Neuron (in vitro differentiated cells): ENCODE results near the gene ZDHHC14.
"Not testable (repeated sequence)": the region's sequence is repeated elsewhere in the genome, so short reads cannot be mapped to it uniquely, and the experiment has no call there.

ENCODE experiments used
- H2AFZ ChIP-seq: one replicate; pipeline ENCODE4 v1.6.1; 2013; ENCODE audit warnings: low read depth, mild to moderate bottlenecking, inconsistent platforms, low read length, moderate library complexity
- H3K27me3 ChIP-seq: one replicate; pipeline ENCODE4 v1.6.1; 2013; ENCODE audit warnings: low read length; ENCODE audit not compliant: insufficient read depth
- H3K36me3 ChIP-seq: one replicate; pipeline ENCODE4 v1.6.1; 2013; ENCODE audit warnings: low read length; ENCODE audit not compliant: insufficient read depth
- H3K4me1 ChIP-seq: one replicate; pipeline ENCODE4 v1.6.1; 2013; ENCODE audit warnings: low read length; ENCODE audit not compliant: insufficient read depth
- H3K4me3 ChIP-seq: 2 replicates; pipeline ENCODE4 v1.5.1; 2013; ENCODE audit warnings: mild to moderate bottlenecking, low read length, moderate library complexity
- H3K9me3 ChIP-seq: one replicate; pipeline ENCODE4 v1.6.1; 2013; ENCODE audit warnings: low read length

The ZDHHC14 gene

GRCh38 chr6:157715728-157716164, 334.8 kb downstream of the ZDHHC14 start:
- Histone ChIP-seq H3K4me3 (no peak overlapping the region), H2AFZ (no peak overlapping the region), H3K36me3 (no peaks in the 10 kb centered on the region), H3K9me3 (no peaks in the 10 kb centered on the region), H3K4me1 (no peaks in the 10 kb centered on the region), H3K27me3 (peaks cover 10% of the 10 kb centered on the region)

GRCh38 chr6:157716251-157716995, 335.4 kb downstream of the ZDHHC14 start:
- Histone ChIP-seq H3K36me3 (no peaks in the 10 kb centered on the region), H3K27me3 (peaks cover 10% of the 10 kb centered on the region), H3K9me3 (no peaks in the 10 kb centered on the region), H3K4me1 (peaks cover 6% of the 10 kb centered on the region), H3K4me3 (no peak overlapping the region), H2AFZ (no peak overlapping the region)

- Histone ChIP-seq H3K36me3 (no peaks in the 10 kb centered on the region), H3K27me3 (peaks cover 10% of the 10 kb centered on the region), H3K4me3 (no peak overlapping the region), H3K9me3 (no peaks in the 10 kb centered on the region), H3K4me1 (peaks cover 9% of the 10 kb centered on the region), H2AFZ (no peak overlapping the region)
Measured at GRCh38 chr6:157717340-157717748, 336.4 kb downstream of the ZDHHC14 start.

- peaks cover 5% of the 10 kb centered on the region for H3K27me3 ChIP-seq
- H2AFZ ChIP-seq = no peak overlapping the region
- peaks cover 9% of the 10 kb centered on the region for H3K4me1 ChIP-seq
- no peak overlapping the region for H3K4me3 ChIP-seq
- no peaks in the 10 kb centered on the region for H3K36me3 ChIP-seq
- H3K9me3 ChIP-seq = no peaks in the 10 kb centered on the region
Measured at GRCh38 chr6:157718503-157719187, 337.7 kb downstream of the ZDHHC14 start.

GRCh38 chr6:157720964-157721363, 340.0 kb downstream of the ZDHHC14 start:
- H3K27me3 ChIP-seq, H3K4me3 ChIP-seq, H2AFZ ChIP-seq, H3K9me3 ChIP-seq, H3K4me1 ChIP-seq, H3K36me3 ChIP-seq: not testable (repeated sequence)

- H3K36me3 ChIP-seq = no peaks in the 10 kb centered on the region
- peaks cover 9% of the 10 kb centered on the region for H3K4me1 ChIP-seq
- peaks cover 6% of the 10 kb centered on the region for H3K9me3 ChIP-seq
- no peak overlapping the region for H2AFZ ChIP-seq
- H3K4me3 ChIP-seq = no peak overlapping the region
- no peaks in the 10 kb centered on the region for H3K27me3 ChIP-seq
Measured at GRCh38 chr6:157721426-157721825, 340.4 kb downstream of the ZDHHC14 start.

GRCh38 chr6:157721830-157722229, 340.8 kb downstream of the ZDHHC14 start:
- peaks cover 9% of the 10 kb centered on the region for H3K4me1 ChIP-seq
- no peak overlapping the region for H3K4me3 ChIP-seq
- H3K9me3 ChIP-seq = peaks cover 6% of the 10 kb centered on the region
- H2AFZ ChIP-seq = no peak overlapping the region
- no peaks in the 10 kb centered on the region for H3K27me3 ChIP-seq
- H3K36me3 ChIP-seq = no peaks in the 10 kb centered on the region

- Histone ChIP-seq H3K27me3 (no peaks in the 10 kb centered on the region), H3K36me3 (no peaks in the 10 kb centered on the region), H3K4me3 (no peak overlapping the region), H2AFZ (no peak overlapping the region), H3K9me3 (peaks cover 6% of the 10 kb centered on the region), H3K4me1 (peaks cover 9% of the 10 kb centered on the region)
Measured at GRCh38 chr6:157723376-157723775, 342.4 kb downstream of the ZDHHC14 start.

GRCh38 chr6:157724138-157724820, 343.3 kb downstream of the ZDHHC14 start:
- no peaks in the 10 kb centered on the region for H3K27me3 ChIP-seq
- peaks cover 6% of the 10 kb centered on the region for H3K9me3 ChIP-seq
- H3K4me3 ChIP-seq = no peak overlapping the region
- H3K36me3 ChIP-seq = no peaks in the 10 kb centered on the region
- H3K4me1 ChIP-seq = peaks cover 9% of the 10 kb centered on the region
- no peak overlapping the region for H2AFZ ChIP-seq

GRCh38 chr6:157724960-157725741, 344.2 kb downstream of the ZDHHC14 start:
- H3K4me1 ChIP-seq = peaks cover 9% of the 10 kb centered on the region
- H3K4me3 ChIP-seq = no peak overlapping the region
- H3K9me3 ChIP-seq = peaks cover 6% of the 10 kb centered on the region
- no peaks in the 10 kb centered on the region for H3K36me3 ChIP-seq
- no peak overlapping the region for H2AFZ ChIP-seq
- H3K27me3 ChIP-seq = no peaks in the 10 kb centered on the region

- Histone ChIP-seq H2AFZ (no peak overlapping the region), H3K4me3 (no peak overlapping the region), H3K36me3 (no peaks in the 10 kb centered on the region), H3K4me1 (peaks cover 9% of the 10 kb centered on the region), H3K9me3 (peaks cover 6% of the 10 kb centered on the region), H3K27me3 (no peaks in the 10 kb centered on the region)
Measured at GRCh38 chr6:157725836-157726235, 344.8 kb downstream of the ZDHHC14 start.

- Histone ChIP-seq H3K4me3 (no peak overlapping the region), H3K27me3 (no peaks in the 10 kb centered on the region)
Measured at GRCh38 chr6:157726892-157727628, 346.1 kb downstream of the ZDHHC14 start.

More at GRCh38 chr6:157726892-157727628, 346.1 kb downstream of the ZDHHC14 start:
- peaks cover 6% of the 10 kb centered on the region for H3K9me3 ChIP-seq
- no peak overlapping the region for H2AFZ ChIP-seq
- H3K36me3 ChIP-seq = no peaks in the 10 kb centered on the region
- no peaks in the 10 kb centered on the region for H3K4me1 ChIP-seq
